Suprapubic skin (tissue), 4 donors: Measurements from ENCODE around the gene NOP10. TPM values are rescaled to one million over a fixed set of nuclear protein-coding genes. Genes with fewer than 3 reads are reported as not detected.
"Not testable (repeated sequence)": the region's sequence is repeated elsewhere in the genome, so short reads cannot be mapped to it uniquely, and the experiment has no call there.

ENCODE experiments used
- DNase-seq, 2 donors: peaks; one replicate each; pipeline ENCODE4 v3.0.0-alpha.2; 2019; ENCODE audit warnings: low spot score in 2 of 2
- H3K27ac ChIP-seq: fragments of 200-600 bp; sonication (generic); one replicate; pipeline ENCODE4 v1.5.1; 2019
- H3K27me3 ChIP-seq: fragments of 200-600 bp; sonication (generic); one replicate; pipeline ENCODE4 v1.5.1; 2019
- H3K36me3 ChIP-seq: fragments of 200-600 bp; sonication (generic); one replicate; pipeline ENCODE4 v1.5.1; 2019
- H3K4me1 ChIP-seq: fragments of 200-600 bp; sonication (generic); one replicate; pipeline ENCODE4 v1.5.1; 2019
- H3K4me3 ChIP-seq: fragments of 200-600 bp; sonication (generic); one replicate; pipeline ENCODE4 v1.5.1; 2019; ENCODE audit warnings: mild to moderate bottlenecking
- H3K9me3 ChIP-seq: fragments of 200-600 bp; sonication (generic); one replicate; pipeline ENCODE4 v1.5.1; 2019
- EP300 ChIP-seq: sonication (generic); formaldehyde crosslinking; IDR thresholded peaks from one replicate; pipeline ENCODE4 v1.6.1; 2017; ENCODE audit warnings: antibody characterized with exemption
- POLR2A ChIP-seq, 2 donors: fragments of 450-650 bp; IDR thresholded peaks; one replicate each; pipeline ENCODE4 v1.6.1; 2017; ENCODE audit warnings: antibody characterized with exemption in 2 of 2, mild to moderate bottlenecking in 2 of 2, moderate library complexity in 2 of 2
- POLR2AphosphoS5 ChIP-seq, 3 donors: sonication (generic); formaldehyde crosslinking; IDR thresholded peaks; one replicate each; pipeline ENCODE4 v1.6.1; 2017; ENCODE audit warnings: antibody characterized with exemption in 3 of 3
- WGBS: methylation state at CpG from one replicate; pipeline ENCODE4 v1.1.5; 2018; 5-methylcytosine and 5-hydroxymethylcytosine counted together
- total RNA-seq, 4 donors: library from RNA; depleted of rRNA; stranded (reverse); fragments of >200 nt; gene quantifications; one replicate each; pipeline ENCODE4 v1.1.0, GENCODE V29; 2016
- TF ChIP-seq, protein P1 (sequence below), 2 donors: fragments of 200-600 bp in 1 of 2; fragments of 450-650 bp in 1 of 2; sonication (generic) in 1 of 2; IDR thresholded peaks; one replicate each; pipeline ENCODE4 v1.5.1; 2016 to 2019; ENCODE audit warnings: antibody characterized with exemption in 2 of 2, mild to moderate bottlenecking in 1 of 2, moderate library complexity in 1 of 2

NOP10 gene
- 100 to 1,000 TPM in 3 of 4 donors, 10 to 100 TPM in 1; 88.9 to 196 (median 133) TPM for total RNA-seq

DNA sequence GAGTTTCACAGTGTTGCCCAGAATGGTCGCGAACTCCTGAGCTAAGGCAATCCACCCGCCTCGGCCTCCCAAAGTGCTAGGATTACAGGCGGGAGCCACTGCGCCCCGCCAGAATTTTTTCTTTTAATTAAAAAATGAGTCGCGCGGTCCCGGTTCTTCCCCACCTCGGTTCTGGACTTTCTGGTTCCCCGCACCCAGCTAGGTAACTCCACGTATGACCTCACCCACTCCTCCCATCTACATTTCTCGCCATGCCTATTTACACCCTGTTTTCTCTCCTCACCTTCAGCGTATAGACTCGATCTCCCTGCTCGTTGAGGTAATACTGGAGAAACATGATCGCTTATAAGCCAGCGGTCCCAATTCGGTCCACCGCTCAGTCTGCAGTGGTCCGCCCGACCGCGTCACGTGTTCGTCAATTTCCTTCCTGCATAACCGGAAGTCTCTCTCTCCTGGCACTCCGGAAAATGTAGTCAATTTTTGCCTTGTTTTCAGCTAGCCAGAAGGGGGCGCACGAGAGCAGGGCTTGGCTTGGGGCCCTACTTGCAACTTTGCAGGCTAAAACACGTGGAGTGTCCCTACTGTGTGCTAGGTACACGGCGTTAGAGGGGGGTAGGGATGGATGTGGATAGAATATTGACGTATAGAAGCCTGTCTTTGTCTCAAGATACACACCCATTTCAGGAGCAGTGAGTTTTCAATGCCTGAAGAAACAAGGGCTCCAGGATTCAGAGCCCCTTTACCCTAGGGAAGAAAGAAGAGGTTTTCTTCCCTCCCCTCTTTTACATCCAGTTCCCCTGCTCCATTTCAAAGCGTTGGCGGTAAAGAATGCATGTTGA is at the start of gene NOP10, which contains the start of gene NUTM1:
Gene NOP10, minus strand, starts transcription at position 400 of the 839 bp plus-strand sequence. Its CDS starts 63 bp downstream, at position 337.
Gene NUTM1, plus strand, starts transcription at position 579 of the 839 bp plus-strand sequence. CDS start 382 bp downstream, outside the sequence.
- no peaks in the 10 kb centered on the region for H3K27me3 ChIP-seq
- H3K27ac ChIP-seq: peak within 1 kb of the TSS; percentile 90
- TF ChIP-seq POLR2AphosphoS5 (IDR thresholded peaks at IDR 0.05) (peak; percentile 65 to 90 (median 83)), POLR2A (IDR thresholded peaks at IDR 0.05) (peak in 1 of 2 donors; percentile 53), EP300 (no peak)
- TF ChIP-seq, protein P1, sequence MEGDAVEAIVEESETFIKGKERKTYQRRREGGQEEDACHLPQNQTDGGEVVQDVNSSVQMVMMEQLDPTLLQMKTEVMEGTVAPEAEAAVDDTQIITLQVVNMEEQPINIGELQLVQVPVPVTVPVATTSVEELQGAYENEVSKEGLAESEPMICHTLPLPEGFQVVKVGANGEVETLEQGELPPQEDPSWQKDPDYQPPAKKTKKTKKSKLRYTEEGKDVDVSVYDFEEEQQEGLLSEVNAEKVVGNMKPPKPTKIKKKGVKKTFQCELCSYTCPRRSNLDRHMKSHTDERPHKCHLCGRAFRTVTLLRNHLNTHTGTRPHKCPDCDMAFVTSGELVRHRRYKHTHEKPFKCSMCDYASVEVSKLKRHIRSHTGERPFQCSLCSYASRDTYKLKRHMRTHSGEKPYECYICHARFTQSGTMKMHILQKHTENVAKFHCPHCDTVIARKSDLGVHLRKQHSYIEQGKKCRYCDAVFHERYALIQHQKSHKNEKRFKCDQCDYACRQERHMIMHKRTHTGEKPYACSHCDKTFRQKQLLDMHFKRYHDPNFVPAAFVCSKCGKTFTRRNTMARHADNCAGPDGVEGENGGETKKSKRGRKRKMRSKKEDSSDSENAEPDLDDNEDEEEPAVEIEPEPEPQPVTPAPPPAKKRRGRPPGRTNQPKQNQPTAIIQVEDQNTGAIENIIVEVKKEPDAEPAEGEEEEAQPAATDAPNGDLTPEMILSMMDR (IDR thresholded peaks at IDR 0.05): peak; percentile 92 to 96
- no peaks in the 10 kb centered on the region for H3K9me3 ChIP-seq
- peak; percentile 95 for DNase-seq
- peaks cover 30% of the 10 kb centered on the region for H3K4me1 ChIP-seq
- peak within 1 kb of the TSS; percentile 72 for H3K4me3 ChIP-seq
- peaks cover 18% of the 10 kb centered on the region for H3K36me3 ChIP-seq
- 2% methylated on average over 38 of the region's 38 CpGs for WGBS

DNA sequence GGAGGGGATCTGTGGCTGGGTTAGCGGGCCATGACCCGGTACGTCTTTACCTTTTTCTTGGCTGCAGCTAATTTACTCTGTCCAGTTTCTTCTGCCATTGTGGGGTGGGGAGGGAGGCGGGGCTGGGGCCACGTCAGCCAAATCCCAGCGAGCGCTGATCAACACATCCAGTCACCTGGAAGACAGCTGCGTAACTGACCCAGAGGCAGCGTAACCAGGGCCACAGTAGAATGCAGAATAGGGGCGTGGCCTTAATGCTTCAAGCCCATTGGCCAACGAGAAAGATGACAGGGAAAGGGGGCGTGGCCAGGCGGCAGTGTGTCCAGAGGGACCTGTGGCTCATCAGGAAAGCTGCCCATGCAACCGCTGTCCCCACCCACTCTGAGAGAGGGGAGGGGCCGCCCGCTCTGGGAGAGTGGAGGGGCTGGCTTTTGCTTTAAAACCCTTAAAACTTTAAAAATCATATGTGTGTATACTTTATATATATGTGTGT is 46.7 kb upstream of the NOP10 start:
- H3K27ac ChIP-seq, H3K4me3 ChIP-seq, H3K9me3 ChIP-seq, H3K36me3 ChIP-seq, H3K4me1 ChIP-seq, H3K27me3 ChIP-seq, DNase-seq: not testable (repeated sequence)
- WGBS: no CpG with 5 or more reads among the region's 16 CpGs

DNA sequence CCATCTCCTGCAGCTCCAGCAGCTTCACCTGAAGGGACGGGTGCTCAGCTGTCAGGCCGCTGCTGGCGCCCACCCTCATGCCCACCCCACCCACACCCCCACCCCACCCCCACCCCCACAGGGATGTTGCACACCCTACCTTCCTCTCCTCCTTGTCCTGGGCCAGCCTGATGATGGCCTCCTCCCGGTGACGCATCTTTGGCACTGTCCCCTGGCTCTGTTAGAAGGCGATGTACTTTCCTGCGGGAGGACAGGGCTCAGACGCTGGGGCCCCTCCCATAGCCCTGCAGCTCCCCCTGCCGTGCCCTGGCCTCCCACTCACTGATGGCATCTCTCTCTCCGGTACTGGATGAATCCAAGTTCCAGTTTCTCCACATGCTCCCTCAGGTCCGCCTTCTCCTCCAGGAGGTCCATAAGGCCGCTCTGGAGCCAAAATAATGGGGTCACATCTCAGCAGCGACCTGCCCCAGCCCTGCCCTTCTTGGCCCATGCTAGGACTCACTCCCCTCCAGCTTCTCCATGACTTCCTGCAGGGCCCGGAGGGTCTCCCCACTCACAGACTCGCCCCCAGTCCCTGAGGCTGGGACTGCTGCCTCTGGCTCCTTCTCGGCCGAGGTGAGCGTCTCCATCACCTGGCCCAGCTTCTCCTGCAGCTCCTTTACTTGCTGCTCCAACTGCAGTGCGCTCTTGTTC is 39.0 kb upstream of the NOP10 start:
- H3K4me1 ChIP-seq, H3K36me3 ChIP-seq, H3K9me3 ChIP-seq, DNase-seq, H3K27ac ChIP-seq, H3K27me3 ChIP-seq, H3K4me3 ChIP-seq: not testable (repeated sequence)
- no CpG with 5 or more reads among the region's 19 CpGs for WGBS

DNA sequence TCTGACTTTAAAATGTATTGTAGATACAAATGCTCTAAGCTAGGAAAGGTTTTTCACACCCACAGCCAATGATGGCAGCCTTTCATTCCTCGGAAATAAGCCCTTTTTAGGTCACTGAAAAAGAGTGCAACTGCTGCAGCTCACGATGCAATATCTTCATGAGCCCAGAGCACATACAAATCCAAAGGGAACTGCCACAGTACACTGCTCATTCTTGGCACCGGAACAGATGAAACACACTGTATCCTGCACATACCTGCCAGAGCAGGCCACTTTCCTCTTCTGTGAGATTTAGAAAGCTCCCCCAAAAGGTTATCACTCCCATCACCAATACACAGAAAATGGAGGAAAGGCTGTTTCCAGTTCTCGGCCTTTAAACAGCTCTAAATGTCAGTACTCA is 37.6 kb upstream of the NOP10 start:
- not testable (repeated sequence) for H3K4me1 ChIP-seq, H3K4me3 ChIP-seq, H3K27me3 ChIP-seq, H3K9me3 ChIP-seq, H3K36me3 ChIP-seq, DNase-seq, H3K27ac ChIP-seq
- WGBS: 65% methylated on average over 4 of the region's 4 CpGs

GRCh38 chr15:34376856-34377255 is 33.9 kb upstream of the NOP10 start:
- H3K27me3 ChIP-seq: no peaks in the 10 kb centered on the region
- DNase-seq: no peak
- H3K9me3 ChIP-seq: no peaks in the 10 kb centered on the region
- WGBS: 92% methylated on average over 2 of the region's 2 CpGs
- H3K4me3 ChIP-seq: no peak overlapping the region
- H3K27ac ChIP-seq: no peak overlapping the region
- H3K36me3 ChIP-seq: no peaks in the 10 kb centered on the region
- TF ChIP-seq, protein P1 (IDR thresholded peaks at IDR 0.05): no peak
- no peak for TF ChIP-seq POLR2AphosphoS5 (IDR thresholded peaks at IDR 0.05)
- no peak for TF ChIP-seq POLR2A (IDR thresholded peaks at IDR 0.05)
- no peak for TF ChIP-seq EP300
- no peaks in the 10 kb centered on the region for H3K4me1 ChIP-seq

- H3K36me3 ChIP-seq, DNase-seq, H3K9me3 ChIP-seq, H3K27ac ChIP-seq, H3K27me3 ChIP-seq, H3K4me1 ChIP-seq, H3K4me3 ChIP-seq: not testable (repeated sequence)
- 83% methylated on average over 2 of the region's 2 CpGs for WGBS
Measured at GRCh38 chr15:34375541-34375940, 32.6 kb upstream of the NOP10 start.

DNA sequence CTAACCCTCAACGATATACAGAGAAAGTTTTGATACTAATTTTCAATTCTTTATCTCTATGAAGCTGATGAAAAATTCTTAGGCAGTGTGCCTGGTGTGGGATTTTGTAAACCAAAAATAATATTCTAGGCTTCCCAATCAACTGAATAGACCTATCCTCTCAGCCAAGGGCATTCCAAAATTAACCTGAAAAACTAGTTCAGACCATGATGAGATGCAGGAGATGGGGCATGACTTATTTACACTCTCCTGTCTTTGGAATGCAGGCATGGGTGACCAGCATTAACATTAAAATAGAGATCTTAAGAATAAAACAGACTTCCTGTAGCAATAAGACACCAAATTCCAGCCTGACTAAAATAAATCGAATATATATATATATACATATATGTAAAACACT is 31.9 kb upstream of the NOP10 start:
- Histone ChIP-seq H3K4me3 (no peak overlapping the region), H3K9me3 (no peaks in the 10 kb centered on the region), H3K27ac (no peak overlapping the region), H3K27me3 (no peaks in the 10 kb centered on the region), H3K36me3 (no peaks in the 10 kb centered on the region), H3K4me1 (no peaks in the 10 kb centered on the region)
- DNase-seq: no peak
- 87% methylated on average over 2 of the region's 2 CpGs for WGBS
- TF ChIP-seq, protein P1 (IDR thresholded peaks at IDR 0.05): no peak
- no peak for TF ChIP-seq POLR2A (IDR thresholded peaks at IDR 0.05)
